OCI-LY7 (cell line): Measurements from ENCODE around the gene TXNIP.

Experiments used
- CTCF ChIP-seq: fragments of 200-600 bp; sonication (generic); conservative IDR thresholded peaks from 2 replicates; pipeline ENCODE4 v1.5.1; 2014; ENCODE audit warnings: mild to moderate bottlenecking, antibody characterized with exemption, low read length, moderate library complexity, mixed read lengths
- EZH2phosphoT487 ChIP-seq: fragments of 200-600 bp; sonication (generic); IDR thresholded peaks from 2 replicates; pipeline ENCODE4 v1.6.1; 2018; ENCODE audit warnings: low read depth, borderline replicate concordance, mild to moderate bottlenecking, mixed run types, antibody characterized with exemption, low read length, moderate library complexity, mixed read lengths

- TF ChIP-seq CTCF (no peak), EZH2phosphoT487 (no peak)
These were observed 29.1 kb downstream of the TXNIP start for GRCh38 chr1:145967288-145967687.
